HepG2 (cell line): ENCODE measurements around the gene MRPL39. TPM values are rescaled to one million over a fixed set of nuclear protein-coding genes. Genes with fewer than 3 reads are reported as not detected.

Experiments used
- ATAC-seq: fragments of 200-7000 bp; cut with Tn5 transposase; 3 replicates; pipeline ENCODE4 v1.9.1; 2020; ENCODE audit warnings: mild to moderate bottlenecking, moderate library complexity
- BruUV-seq: library from RNA; stranded (reverse); fragments of 400-500 nt; replicated peaks from 2 replicates; lab custom pipeline; 2021; lab: Mats Ljungman, UMichigan
- CTCF ChIA-PET: fragments of 300-600 bp; formaldehyde crosslinking; extraction: SDS; loops from one replicate; lab custom pipeline; 2021; ENCODE audit warnings: low total read pairs, inconsistent platforms, low intra/inter-chr PET ratio; lab: Yijun Ruan, JAX
- POLR2A ChIA-PET: fragments of 350-600 bp; sonication (Branson Sonifier 250); formaldehyde crosslinking; loops from one replicate; lab custom pipeline; 2020; ENCODE audit warnings: antibody characterized with exemption, inconsistent platforms; lab: Yijun Ruan, JAX
- DNase-seq: peaks from one replicate; pipeline ENCODE4 v3.0.0-alpha.2; 2015; ENCODE audit warnings: low spot score
- FAIRE-seq: peaks from 3 replicates; lab custom pipeline; 2011; peaks lifted over from hg19 to GRCh38; lab: Jason Lieb, UNC
- H2AFZ ChIP-seq: one replicate; pipeline ENCODE4 v1.6.1; 2011; ENCODE audit warnings: low read length, inconsistent platforms
- H3K27ac ChIP-seq: fragments of 300-600 bp; 3 replicates; pipeline ENCODE4 v1.8.0; 2011; ENCODE audit warnings: mixed run types, mild to moderate bottlenecking, mixed read lengths, low read length, inconsistent platforms; ENCODE audit not compliant: insufficient read depth; ENCODE audit errors: extremely low read length
- H3K27me3 ChIP-seq, 2 experiments: fragments of 200-600 bp in 1 of 2; 2 replicates in 1 of 2; 3 replicates in 1 of 2; pipeline versions ENCODE4 v1.6.0 to v1.8.0; 2011; ENCODE audit warnings: low read length in 2 of 2, mild to moderate bottlenecking in 2 of 2, moderate library complexity in 2 of 2, inconsistent platforms in 1 of 2; ENCODE audit not compliant: insufficient read depth in 2 of 2, control insufficient read depth in 1 of 2
- H3K36me3 ChIP-seq, 2 experiments: fragments of 200-600 bp in 1 of 2; replicated peaks in 1 of 2; 2 replicates in 1 of 2; 3 replicates in 1 of 2; pipeline versions ENCODE4 v1.5.1 to v1.8.0; 2011; ENCODE audit warnings: low read length in 2 of 2, inconsistent platforms in 1 of 2; ENCODE audit not compliant: insufficient read depth in 2 of 2, control insufficient read depth in 1 of 2
- H3K4me1 ChIP-seq: 2 replicates; pipeline ENCODE4 v1.5.1; 2012; ENCODE audit warnings: low read length, inconsistent platforms; ENCODE audit not compliant: insufficient read depth
- H3K4me2 ChIP-seq: 2 replicates; pipeline ENCODE4 v1.6.0; 2011; ENCODE audit warnings: low read depth, low read length, inconsistent platforms
- H3K4me3 ChIP-seq, 3 experiments: fragments of 200-600 bp in 1 of 3; sonication (generic), shearing (Covaris generic) in 1 of 3; replicated peaks in 1 of 3; 2 replicates each; pipeline ENCODE4 v1.5.1; 2011 to 2016; ENCODE audit warnings: low read length in 3 of 3, inconsistent platforms in 2 of 3, low read depth in 2 of 3, mild to moderate bottlenecking in 2 of 3, control low read depth in 1 of 3, mixed read lengths in 1 of 3; ENCODE audit not compliant: insufficient read depth in 1 of 3
- H3K79me2 ChIP-seq: one replicate; pipeline ENCODE4 v1.6.1; 2011; ENCODE audit warnings: low read length, inconsistent platforms; ENCODE audit not compliant: insufficient read depth
- H3K9ac ChIP-seq: 2 replicates; pipeline ENCODE4 v1.6.0; 2011; ENCODE audit warnings: mild to moderate bottlenecking, low read depth, low read length, inconsistent platforms; ENCODE audit not compliant: insufficient read depth
- H3K9me3 ChIP-seq: 2 replicates; pipeline ENCODE4 v1.5.1; 2012; ENCODE audit warnings: mild to moderate bottlenecking, low read length
- H4K20me1 ChIP-seq: 2 replicates; pipeline ENCODE4 v1.6.0; 2011; ENCODE audit warnings: inconsistent platforms, mild to moderate bottlenecking, low read length, moderate library complexity; ENCODE audit not compliant: insufficient read depth
- DMAP1 ChIP-seq: IDR thresholded peaks from 2 replicates; pipeline ENCODE4 v1.6.1; 2016
- FOXP1 ChIP-seq, 2 experiments: fragments of 450-650 bp in 1 of 2; IDR thresholded peaks; 2 replicates each; pipeline ENCODE4 v1.6.1; 2017 to 2018; ENCODE audit warnings: antibody characterized with exemption in 1 of 2
- NFYB ChIP-seq: sonication (generic); formaldehyde crosslinking; IDR thresholded peaks from 2 replicates; pipeline ENCODE4 v1.4.0; 2020; ENCODE audit warnings: missing genetic modification reagents
- SMAD1 ChIP-seq: sonication (generic); formaldehyde crosslinking; IDR thresholded peaks from 2 replicates; pipeline ENCODE4 v1.4.0; 2020; ENCODE audit warnings: missing genetic modification reagents, low read depth, mild to moderate bottlenecking, borderline replicate concordance
- TCF12 ChIP-seq, 2 experiments: fragments of 450-650 bp in 1 of 2; sonication (generic) in 1 of 2; formaldehyde crosslinking in 1 of 2; IDR thresholded peaks; 2 replicates each; pipeline versions ENCODE4 v1.6.1 to v1.8.0; 2017 to 2022; ENCODE audit warnings: antibody characterized with exemption in 1 of 2, mild to moderate bottlenecking in 1 of 2, missing genetic modification reagents in 1 of 2, moderate library complexity in 1 of 2
- ZNF17 ChIP-seq: sonication (generic); formaldehyde crosslinking; IDR thresholded peaks from 2 replicates; pipeline ENCODE4 v1.5.0; 2020; ENCODE audit warnings: mild to moderate bottlenecking, missing genetic modification reagents
- ZNF510 ChIP-seq: sonication (generic); formaldehyde crosslinking; IDR thresholded peaks from 2 replicates; pipeline ENCODE4 v1.4.0; 2020; ENCODE audit warnings: low read depth, mild to moderate bottlenecking, missing genetic modification reagents
- ZNF652 ChIP-seq: IDR thresholded peaks from 2 replicates; pipeline ENCODE4 v1.6.1; 2016; ENCODE audit warnings: low read depth, borderline replicate concordance
- ZNF746 ChIP-seq: sonication (generic); formaldehyde crosslinking; IDR thresholded peaks from 2 replicates; pipeline ENCODE4 v1.8.0; 2022; ENCODE audit warnings: mild to moderate bottlenecking, missing genetic modification reagents
- ZNF792 ChIP-seq: IDR thresholded peaks from 2 replicates; pipeline ENCODE4 v1.6.1; 2016
- ZSCAN21 ChIP-seq: sonication (generic); formaldehyde crosslinking; IDR thresholded peaks from 2 replicates; pipeline ENCODE4 v1.8.0; 2022; ENCODE audit warnings: mild to moderate bottlenecking, missing genetic modification reagents, moderate library complexity, borderline replicate concordance
- WGBS: methylation state at CpG from one replicate; pipeline ENCODE4 v1.1.6; 2017; ENCODE audit warnings: low lambda C conversion rate; 5-methylcytosine and 5-hydroxymethylcytosine counted together
- in situ Hi-C: cut with HindIII; loops from 2 replicates; pipeline ENCODE4 v1.10.0; 2017; ENCODE audit warnings: low pct_unique_long_range_greater_than_20kb; ENCODE audit not compliant: extremely low pct_ligation_motif_present
- intact Hi-C: fragments of 100-400 bp; cut with micrococcal nuclease; formaldehyde crosslinking; loops from one replicate; pipeline ENCODE4 v1.10.0; 2022; ENCODE audit not compliant: unreplicated experiment
- polyA plus RNA-seq, 8 experiments: library from polyadenylated mRNA; depleted of rRNA in 3 of 8; stranded (reverse) in 7 of 8; unstranded in 1 of 8; fragments of >200 nt; fragmentation: Illumina TruSeq in 4 of 8; extraction: Trizol in 4 of 8; gene quantifications; 2 replicates each; pipeline versions ENCODE4 v1.2.1 to v1.2.3, GENCODE V29; 2011 to 2016; ENCODE audit warnings: low read depth in 4 of 8, missing spikeins in 1 of 8, mixed read lengths in 1 of 8; ENCODE audit not compliant: insufficient read depth in 1 of 8
- total RNA-seq, 5 experiments: library from RNA; depleted of rRNA; stranded (reverse); fragments of >200 nt; fragmentation: Illumina TruSeq; extraction: Trizol; gene quantifications; 2 replicates each; pipeline ENCODE4 v1.2.3, GENCODE V29; 2016; ENCODE audit warnings: low read depth in 1 of 5
- TF ChIP-seq, protein P1 (sequence below): sonication (generic); formaldehyde crosslinking; conservative IDR thresholded peaks from 2 replicates; pipeline ENCODE4 v1.8.0; 2022; ENCODE audit warnings: mild to moderate bottlenecking, moderate library complexity, missing genetic modification reagents
- TF ChIP-seq, protein P2 (sequence below): sonication (generic); formaldehyde crosslinking; IDR thresholded peaks from 2 replicates; pipeline ENCODE4 v1.4.0; 2020; ENCODE audit warnings: missing genetic modification reagents

Gene MRPL39
- total and polyA plus RNA-seq, 2 of the 13 experiments (the other 11 are each of a cell fraction or from before 2014, with no cell fraction given), result 29.1 to 91.2 TPM

DNA sequence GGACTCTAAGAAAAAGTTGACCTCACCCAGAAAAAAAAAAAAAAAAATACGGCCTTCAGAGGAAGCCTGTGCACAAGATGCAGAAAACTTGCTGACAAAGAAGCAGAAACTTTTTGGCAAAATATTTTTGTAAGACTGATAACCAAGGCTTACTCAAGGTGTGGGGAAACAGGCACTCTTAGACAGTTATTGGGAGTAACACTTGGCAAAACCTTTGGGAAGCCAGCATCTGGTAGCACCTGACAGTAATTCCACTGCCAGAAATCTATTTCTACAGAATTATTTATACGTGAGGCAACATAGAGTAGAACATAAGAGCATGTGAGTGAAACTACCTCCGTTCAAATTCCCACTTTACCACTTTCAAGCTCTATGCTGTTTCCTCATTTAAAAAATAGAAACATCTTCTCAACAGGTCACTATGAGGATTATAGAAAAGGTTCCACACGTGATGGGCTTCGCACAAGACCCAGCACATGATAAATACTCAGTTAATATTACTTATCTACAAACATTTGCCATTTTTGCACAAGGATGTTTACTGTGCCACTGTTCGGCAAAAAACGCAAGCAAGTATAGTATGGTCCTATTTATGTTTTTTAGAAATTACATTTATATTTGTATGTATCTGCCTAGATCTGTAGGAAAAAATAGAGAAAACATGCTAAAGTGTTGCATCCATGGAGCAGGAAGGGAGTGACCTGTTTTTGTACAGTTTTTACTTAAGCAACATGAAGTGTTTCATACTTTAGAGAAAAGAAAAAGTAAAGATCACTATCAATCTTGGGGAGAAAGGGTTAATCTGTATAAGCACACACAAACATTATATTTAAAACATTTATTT is 22.2 kb downstream of the MRPL39 start (continued):
- TF ChIP-seq ZNF510 (no peak), ZNF746 (CRISPR knock-in tag) (no peak), ZNF17 (no peak), FOXP1 (IDR thresholded peaks at IDR 0.05) (no peak), FOXP1 (CRISPR knock-in tag; IDR thresholded peaks at IDR 0.05) (no peak), ZNF792 (CRISPR knock-in tag) (no peak)

DNA sequence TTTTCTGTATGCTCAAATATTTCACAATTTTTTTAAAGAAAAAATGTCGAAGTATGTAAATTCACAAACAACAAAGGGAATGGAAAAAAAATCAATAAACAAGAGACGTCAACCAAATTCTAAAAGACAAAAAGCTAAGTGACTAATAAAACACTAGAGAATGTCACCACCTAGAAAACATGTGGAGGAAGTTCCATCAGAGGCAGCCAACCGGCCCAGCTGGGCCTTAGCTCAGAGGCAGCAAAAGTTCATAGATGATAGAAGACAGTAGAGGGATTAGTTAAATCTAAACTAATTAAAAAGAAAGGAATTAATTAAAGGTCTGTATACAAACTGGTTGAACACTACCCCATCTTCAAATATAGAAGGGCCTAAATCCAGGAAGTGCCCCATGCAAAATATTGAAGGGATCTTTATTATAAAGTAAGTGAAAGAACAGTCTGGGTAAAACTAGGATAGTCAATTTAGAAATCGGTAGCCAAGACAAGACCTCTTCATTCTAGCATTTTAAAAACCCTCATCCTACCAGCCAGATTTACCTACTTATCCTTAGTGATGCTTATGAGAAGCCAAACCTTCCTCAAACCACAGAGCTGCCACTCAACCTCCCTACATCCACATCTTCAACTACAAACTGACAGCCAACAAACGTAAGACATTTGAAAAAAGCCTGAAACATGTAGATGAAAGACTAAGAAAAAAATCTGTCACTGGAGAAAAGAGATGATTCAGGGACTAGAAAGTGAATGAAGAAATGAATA is 23.7 kb downstream of the MRPL39 start:
- FAIRE-seq (no peak), DNase-seq (no peak), ATAC-seq (no peak)
- BruUV-seq, result TSS peak; percentile 30
- no peaks in the 10 kb centered on the region for H4K20me1 ChIP-seq
- H3K4me3 ChIP-seq, result no peak overlapping the region
- H3K4me2 ChIP-seq, result no peak overlapping the region
- CTCF ChIA-PET, result no interaction called here
- in situ Hi-C loops, result no loop called here
- no peak for TF ChIP-seq DMAP1 (CRISPR knock-in tag)
- TF ChIP-seq SMAD1 (CRISPR knock-in tag), result no peak
- TF ChIP-seq TCF12 (IDR thresholded peaks at IDR 0.05), result no peak
- TF ChIP-seq TCF12 (CRISPR knock-in tag; IDR thresholded peaks at IDR 0.05), result no peak
- TF ChIP-seq ZSCAN21, result no peak
- no peak for TF ChIP-seq ZNF652 (CRISPR knock-in tag)
- TF ChIP-seq, protein P1, sequence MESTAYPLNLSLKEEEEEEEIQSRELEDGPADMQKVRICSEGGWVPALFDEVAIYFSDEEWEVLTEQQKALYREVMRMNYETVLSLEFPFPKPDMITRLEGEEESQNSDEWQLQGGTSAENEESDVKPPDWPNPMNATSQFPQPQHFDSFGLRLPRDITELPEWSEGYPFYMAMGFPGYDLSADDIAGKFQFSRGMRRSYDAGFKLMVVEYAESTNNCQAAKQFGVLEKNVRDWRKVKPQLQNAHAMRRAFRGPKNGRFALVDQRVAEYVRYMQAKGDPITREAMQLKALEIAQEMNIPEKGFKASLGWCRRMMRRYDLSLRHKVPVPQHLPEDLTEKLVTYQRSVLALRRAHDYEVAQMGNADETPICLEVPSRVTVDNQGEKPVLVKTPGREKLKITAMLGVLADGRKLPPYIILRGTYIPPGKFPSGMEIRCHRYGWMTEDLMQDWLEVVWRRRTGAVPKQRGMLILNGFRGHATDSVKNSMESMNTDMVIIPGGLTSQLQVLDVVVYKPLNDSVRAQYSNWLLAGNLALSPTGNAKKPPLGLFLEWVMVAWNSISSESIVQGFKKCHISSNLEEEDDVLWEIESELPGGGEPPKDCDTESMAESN, result no peak
- TF ChIP-seq, protein P2, sequence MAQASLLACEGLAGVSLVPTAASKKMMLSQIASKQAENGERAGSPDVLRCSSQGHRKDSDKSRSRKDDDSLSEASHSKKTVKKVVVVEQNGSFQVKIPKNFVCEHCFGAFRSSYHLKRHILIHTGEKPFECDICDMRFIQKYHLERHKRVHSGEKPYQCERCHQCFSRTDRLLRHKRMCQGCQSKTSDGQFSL (CRISPR knock-in tag), result no peak
- no peak for TF ChIP-seq NFYB (CRISPR knock-in tag)
- no peak overlapping the region for H3K27ac ChIP-seq
- 96% methylated on average over 5 of the region's 5 CpGs for WGBS
- H3K4me1 ChIP-seq, result no peaks in the 10 kb centered on the region
- H3K27me3 ChIP-seq, result no peaks in the 10 kb centered on the region
- no peaks in the 10 kb centered on the region for H3K79me2 ChIP-seq
- POLR2A ChIA-PET, result no interaction called here
- intact Hi-C loops, result no loop called here
- H3K36me3 ChIP-seq, result peaks cover 5 to 25% of the 10 kb centered on the region in 2 experiments; a peak in 4 of 5 replicates
- H2AFZ ChIP-seq, result no peak overlapping the region
- H3K9ac ChIP-seq, result no peak overlapping the region
- no peaks in the 10 kb centered on the region for H3K9me3 ChIP-seq
